ENCODE results near the gene NPW.
A peak's percentile ranks its signal among the peaks of the same experiment; 100 is the strongest.

Gene NPW

DNA sequence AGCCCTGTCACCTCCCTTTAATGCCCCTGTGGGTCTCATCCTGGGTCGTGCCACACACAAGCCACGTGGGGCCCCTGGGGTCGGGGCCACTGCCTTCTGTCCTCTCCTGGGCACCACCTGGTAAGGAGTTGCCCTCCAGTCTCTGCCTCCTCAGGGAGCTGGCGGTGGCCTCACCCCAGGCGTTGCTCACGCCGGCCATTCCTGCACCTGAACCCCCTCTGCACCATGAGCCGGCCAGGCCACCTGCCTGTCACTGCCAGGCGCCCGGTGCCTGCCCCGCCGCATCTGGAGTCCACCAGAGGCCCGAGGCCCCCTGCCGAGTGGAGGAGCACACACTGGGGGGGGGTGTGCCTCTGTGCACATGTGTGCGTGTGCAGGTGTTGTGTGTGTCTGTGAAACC lies 17.5 kb downstream of the NPW start:
- no peak for DNase-seq

DNA sequence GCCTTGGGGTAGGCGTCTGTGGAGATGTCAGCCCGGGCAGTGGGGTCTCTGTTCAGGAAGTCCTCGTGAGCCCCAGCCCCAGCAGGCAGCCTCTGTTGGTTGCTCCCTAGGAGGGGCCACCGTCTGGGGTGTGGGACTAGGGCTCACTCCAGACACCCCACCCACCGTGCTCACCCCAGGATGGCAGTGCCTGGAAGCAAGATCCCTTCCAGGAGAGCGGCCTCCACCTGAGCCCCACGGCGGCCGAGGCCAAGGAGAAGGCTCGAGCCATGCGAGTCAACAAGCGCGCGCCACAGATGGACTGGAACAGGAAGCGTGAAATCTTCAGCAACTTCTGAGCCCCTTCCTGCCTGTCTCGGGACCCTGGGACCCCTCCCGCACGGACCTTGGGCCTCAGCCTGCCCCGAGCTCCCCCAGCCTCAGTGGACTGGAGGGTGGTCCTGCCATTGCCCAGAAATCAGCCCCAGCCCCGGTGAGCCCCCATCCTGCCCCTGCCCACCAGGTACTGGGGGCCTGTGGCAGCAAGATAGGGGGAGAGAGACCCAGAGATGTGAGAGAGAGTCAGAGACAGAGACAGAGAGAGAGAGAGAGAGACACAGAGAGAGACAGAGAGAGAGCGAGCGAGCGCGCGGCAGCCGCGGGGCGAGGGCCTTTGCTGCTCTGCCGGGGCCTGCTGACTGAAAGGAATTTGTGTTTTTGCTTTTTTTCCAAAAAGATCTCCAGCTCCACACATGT lies 18.2 kb downstream of the NPW start:
- DNase-seq: no peak

- no peak for DNase-seq
Observed at GRCh38 chr16:2038382-2039231, 19.0 kb downstream of the NPW start.

GRCh38 chr16:2039274-2040031 lies 19.9 kb downstream of the NPW start:
- DNase-seq: peak in 1 of 2 experiments; percentile 26

GRCh38 chr16:2040041-2040786 lies 20.6 kb downstream of the NPW start:
- DNase-seq: no peak

GRCh38 chr16:2040787-2041522 lies 21.4 kb downstream of the NPW start:
- DNase-seq: no peak

GRCh38 chr16:2042171-2042985 lies 22.8 kb downstream of the NPW start:
- no peak for DNase-seq

DNA sequence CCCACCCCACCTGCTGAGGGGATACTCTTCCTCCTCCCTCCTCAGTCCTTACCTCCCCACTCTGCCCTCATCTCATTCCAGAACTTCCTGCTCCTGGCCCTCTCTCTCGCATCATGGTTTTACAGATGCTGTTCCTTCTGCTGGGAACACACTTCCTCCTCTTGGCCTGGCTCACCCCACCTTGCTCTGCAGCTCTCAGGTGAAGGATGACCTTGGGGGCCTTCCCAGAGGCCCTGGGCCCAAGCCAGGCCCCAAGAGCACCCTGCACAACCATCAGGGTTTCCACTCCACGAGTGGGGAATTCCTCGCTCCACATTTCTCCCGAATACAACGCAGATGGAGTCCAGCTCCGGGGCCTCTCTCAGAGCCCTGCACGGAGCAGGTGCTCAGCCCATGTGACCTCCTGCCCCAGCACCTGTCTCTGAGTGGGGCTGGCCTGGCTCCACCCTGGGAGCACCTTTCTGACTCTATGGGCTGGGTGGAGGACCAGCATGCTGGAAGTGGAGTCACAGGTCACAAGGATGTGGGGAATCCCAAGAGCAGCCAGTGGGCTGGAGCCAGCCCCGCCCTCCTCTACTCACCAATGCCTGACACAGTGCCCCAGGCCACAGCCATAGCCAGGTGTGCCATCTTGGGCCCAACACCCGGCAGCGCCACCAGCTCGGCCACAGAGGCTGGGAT lies 23.5 kb downstream of the NPW start:
- DNase-seq: no peak

- no peak for DNase-seq
Observed at GRCh38 chr16:2043667-2044451, 24.3 kb downstream of the NPW start.

- no peak for DNase-seq
Observed at GRCh38 chr16:2044541-2044940, 25.0 kb downstream of the NPW start.

DNA sequence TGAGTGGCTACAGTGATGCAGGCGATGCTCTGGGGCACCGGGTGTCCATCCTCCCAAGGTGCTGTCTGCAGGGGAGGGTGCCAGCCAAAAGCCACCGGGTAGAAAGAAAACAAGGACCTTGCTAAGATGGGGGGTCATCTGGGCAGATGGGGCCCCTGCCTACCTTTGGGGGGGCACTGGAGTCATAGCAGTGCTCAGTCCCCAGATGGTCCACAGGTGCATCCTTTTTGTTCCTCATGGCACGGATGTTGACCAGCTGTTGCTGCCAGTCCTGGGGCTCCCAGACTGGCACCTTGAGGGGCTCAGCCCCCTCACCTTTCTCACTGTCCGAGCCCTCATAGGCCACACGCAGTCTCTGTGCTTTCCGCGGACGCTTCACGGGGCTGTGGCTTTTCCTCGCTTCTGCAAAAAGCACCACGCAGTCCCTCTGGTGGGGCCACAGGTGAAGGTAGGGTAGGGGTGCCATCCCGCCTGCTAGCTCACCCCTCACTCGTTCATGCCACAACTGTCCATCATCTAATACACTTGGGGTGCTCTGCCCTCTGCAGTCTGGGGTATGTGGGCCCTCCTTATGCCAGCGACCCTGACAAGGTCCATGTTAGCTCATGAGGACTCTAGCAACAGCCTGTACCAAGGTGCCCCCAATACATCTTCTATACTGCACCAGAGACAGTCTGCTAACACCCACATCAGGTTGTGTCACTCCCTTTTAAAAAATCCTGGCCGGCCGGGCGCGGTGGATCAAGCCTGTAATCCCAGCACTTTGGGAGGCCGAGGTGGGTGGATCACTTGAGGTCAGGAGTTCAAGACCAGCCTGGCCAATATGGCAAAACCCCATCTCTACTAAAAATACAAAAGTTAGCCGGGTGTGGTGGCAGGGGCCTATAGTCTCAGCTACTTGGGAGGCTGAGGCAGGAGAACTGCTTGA lies 26.6 kb downstream of the NPW start:
- DNase-seq: no peak

DNA sequence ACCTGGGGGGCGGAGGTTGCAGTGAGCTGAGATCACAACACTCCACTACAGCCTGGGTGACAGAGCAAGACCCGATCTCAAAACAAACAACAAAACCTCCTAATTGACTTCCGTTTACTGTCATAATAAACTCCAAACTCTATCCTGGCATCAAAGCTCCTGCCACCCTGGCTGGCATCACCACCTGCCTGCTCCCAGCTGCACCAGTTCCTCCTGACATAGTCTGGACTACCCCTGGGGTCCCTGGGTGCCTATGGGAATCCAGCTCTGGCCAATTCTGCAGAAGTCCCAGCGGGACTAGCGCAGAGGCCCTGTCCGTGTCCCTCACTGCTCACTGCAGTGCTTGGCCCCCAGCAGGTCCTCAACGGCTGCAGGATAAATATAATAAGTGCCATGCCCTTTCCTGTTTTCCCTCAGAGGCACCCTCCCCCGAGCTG lies 27.3 kb downstream of the NPW start:
- no peak for DNase-seq

DNA sequence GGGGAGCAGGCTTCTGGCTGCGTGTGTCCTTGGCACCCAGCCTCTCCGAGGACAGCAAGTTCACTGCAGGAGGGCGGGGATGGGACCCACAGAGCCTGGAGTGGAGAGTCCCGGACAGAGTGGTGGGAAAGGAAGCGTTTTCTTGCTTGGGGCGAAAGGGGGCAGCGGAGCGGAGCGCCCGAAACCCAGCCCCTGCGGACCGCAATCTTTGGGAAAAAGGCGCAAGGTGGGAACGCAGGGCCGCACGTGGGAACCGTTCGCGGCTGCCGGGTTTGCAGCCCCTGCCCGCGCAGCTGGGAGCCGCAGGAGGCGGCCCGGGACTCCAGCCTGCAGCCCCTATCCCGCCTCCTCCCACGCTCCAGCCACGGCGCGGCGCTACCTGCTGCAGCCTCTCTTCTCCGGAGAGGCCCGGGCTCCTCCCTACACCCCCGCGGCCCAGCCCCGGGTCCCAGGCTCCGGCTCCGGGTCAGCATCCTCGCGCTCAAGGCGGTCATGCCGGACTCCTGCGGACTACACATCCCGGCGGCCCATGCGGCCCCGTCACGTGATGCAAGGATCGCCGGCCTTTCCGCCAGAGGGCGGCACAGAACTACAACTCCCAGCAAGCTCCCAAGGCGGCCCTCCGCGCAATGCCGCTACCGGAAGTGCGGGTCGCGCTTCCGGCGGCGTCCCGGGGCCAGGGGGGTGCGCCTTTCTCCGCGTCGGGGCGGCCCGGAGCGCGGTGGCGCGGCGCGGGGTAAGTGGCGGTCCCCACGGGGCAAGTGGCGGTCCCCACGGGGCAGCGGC lies 27.9 kb downstream of the NPW start, which contains the start of the genes NTHL1 and TSC2:
TSS of gene NTHL1 (minus strand) at position 505 of the 786 bp plus-strand sequence. CDS start at position 494, 11 bp downstream.
TSS of gene TSC2 (plus strand) at position 656 of the 786 bp plus-strand sequence. CDS start 631 bp downstream, outside the sequence.
- peak; percentile 93 to 97 for DNase-seq

GRCh38 chr16:2048116-2048543 lies 28.5 kb downstream of the NPW start:
- no peak for DNase-seq

- DNase-seq: no peak
Observed at GRCh38 chr16:2053211-2053610, 33.6 kb downstream of the NPW start.

DNA sequence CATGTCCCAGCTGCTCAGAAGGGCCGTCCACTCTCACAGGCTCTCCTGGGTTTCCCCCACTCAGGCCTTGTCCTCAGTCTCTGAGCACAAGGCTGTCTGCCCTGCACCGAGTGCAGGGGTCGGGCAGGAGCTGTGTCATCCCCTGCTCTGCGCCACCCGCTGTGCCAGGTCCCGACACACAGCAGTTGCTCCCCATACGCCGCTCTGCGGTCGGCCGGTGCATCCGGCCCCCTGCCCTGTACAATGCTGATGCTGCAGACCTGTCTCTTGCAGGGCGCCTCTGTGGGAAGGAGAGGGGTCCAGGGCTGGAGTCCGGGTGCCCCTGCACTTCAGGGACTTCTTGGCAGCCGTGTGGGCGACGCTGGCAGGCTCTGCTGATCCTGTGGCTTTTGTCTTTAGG lies 34.3 kb downstream of the NPW start:
- DNase-seq: no peak

DNA sequence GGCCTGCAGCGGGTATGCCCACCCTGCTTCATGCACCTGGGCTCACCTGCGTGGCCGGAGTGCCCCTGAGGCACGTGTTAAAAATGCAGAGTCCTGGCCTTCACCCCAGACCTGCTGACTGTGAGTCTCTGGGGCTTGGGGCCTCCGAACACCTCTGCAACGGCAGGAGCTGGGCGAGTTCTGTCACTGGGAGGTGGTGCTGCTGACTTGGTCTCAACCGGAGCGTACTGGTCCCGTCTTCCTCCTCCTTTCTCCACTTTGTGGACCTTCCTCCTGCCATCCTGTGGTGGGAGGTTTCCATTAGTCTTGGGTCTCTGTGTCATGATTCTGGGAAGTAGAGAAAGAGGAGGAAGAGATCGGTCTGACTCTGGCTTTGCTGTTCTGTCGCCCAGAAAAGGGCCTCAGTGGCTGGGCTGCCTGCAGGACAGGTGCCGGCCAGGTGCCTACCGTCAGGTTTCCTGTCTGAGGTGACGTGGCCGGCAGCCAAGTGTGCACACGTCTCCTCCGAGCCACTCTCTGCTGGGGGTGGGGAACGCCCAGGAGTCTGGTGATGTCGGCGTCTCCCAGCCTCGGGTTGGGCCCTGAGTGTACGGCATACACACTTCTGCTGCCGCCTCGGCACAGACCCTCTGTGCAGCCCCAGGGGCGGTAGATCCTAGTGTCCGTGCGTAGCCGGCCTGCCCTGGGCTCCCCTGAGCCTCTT lies 35.1 kb downstream of the NPW start:
- no peak for DNase-seq

Data from NCI-H1930 (cell line).